HEK293 (cell line): ENCODE data around the gene RPUSD2.
A peak's percentile ranks its signal among the peaks of the same experiment; 100 is the strongest.

Experiments
- CTCF ChIA-PET: fragments of 350-600 bp; formaldehyde crosslinking; extraction: SDS; loops from one replicate; lab custom pipeline; 2021; ENCODE audit warnings: antibody characterized with exemption; lab: Yijun Ruan, JAX
- POLR2A ChIA-PET: fragments of 300-600 bp; formaldehyde crosslinking; extraction: SDS; loops from one replicate; lab custom pipeline; 2020; ENCODE audit warnings: antibody characterized with exemption, inconsistent platforms; lab: Yijun Ruan, JAX
- H3K27ac ChIP-seq: fragments of 200-500 bp; sonication (Bioruptor generic); 2 replicates; pipeline ENCODE4 v1.5.1; 2014; ENCODE audit warnings: low read depth, low read length, control low read depth, inconsistent platforms; ENCODE audit errors: extremely low read depth
- H3K36me3 ChIP-seq, 2 experiments: fragments of 200-500 bp in 1 of 2; sonication (Bioruptor generic) in 1 of 2; 1 replicate in 1 of 2; 2 replicates in 1 of 2; pipeline ENCODE4 v1.5.1; 2014 to 2017; ENCODE audit warnings: inconsistent platforms in 2 of 2, low read length in 2 of 2; ENCODE audit not compliant: control insufficient read depth in 2 of 2, insufficient read depth in 1 of 2
- H3K4me1 ChIP-seq: fragments of 200-500 bp; sonication (Bioruptor generic); 2 replicates; pipeline ENCODE4 v1.5.1; 2014; ENCODE audit warnings: mild to moderate bottlenecking, low read length, inconsistent platforms; ENCODE audit not compliant: control insufficient read depth, insufficient read depth
- H3K4me3 ChIP-seq: 2 replicates; pipeline ENCODE4 v1.5.1; 2011; ENCODE audit warnings: low read depth, mild to moderate bottlenecking, control low read depth, low read length, moderate library complexity
- H3K9me3 ChIP-seq: fragments of 200-500 bp; sonication (Bioruptor generic); 2 replicates; pipeline ENCODE4 v1.5.1; 2014; ENCODE audit warnings: low read depth, low read length, inconsistent platforms; ENCODE audit not compliant: control insufficient read depth, insufficient read depth
- MYNN ChIP-seq: fragments of 450-650 bp; formaldehyde crosslinking; IDR thresholded peaks from 2 replicates; pipeline ENCODE4 v1.5.1; 2016; ENCODE audit warnings: missing biosample characterization, missing genetic modification characterization, borderline replicate concordance
- PRDM1 ChIP-seq: fragments of 450-650 bp; formaldehyde crosslinking; IDR thresholded peaks from 2 replicates; pipeline ENCODE4; 2016; ENCODE audit warnings: missing biosample characterization, missing genetic modification characterization
- YY1 ChIP-seq: fragments of 450-650 bp; formaldehyde crosslinking; IDR thresholded peaks from 2 replicates; pipeline ENCODE4 v1.5.1; 2018; ENCODE audit warnings: missing biosample characterization, missing genetic modification characterization
- ZBTB8A ChIP-seq: fragments of 450-650 bp; formaldehyde crosslinking; IDR thresholded peaks from 2 replicates; pipeline ENCODE4 v1.5.1; 2016; ENCODE audit warnings: missing biosample characterization, missing genetic modification characterization
- ZEB2 ChIP-seq: fragments of 450-650 bp; formaldehyde crosslinking; IDR thresholded peaks from 2 replicates; pipeline ENCODE4 v1.5.1; 2016; ENCODE audit warnings: missing biosample characterization, missing genetic modification characterization
- ZFHX2 ChIP-seq: fragments of 450-650 bp; formaldehyde crosslinking; conservative IDR thresholded peaks from 2 replicates; pipeline ENCODE4 v1.5.1; 2016; ENCODE audit warnings: missing biosample characterization, missing genetic modification characterization
- ZNF10 ChIP-seq: fragments of 450-650 bp; formaldehyde crosslinking; IDR thresholded peaks from 2 replicates; pipeline ENCODE4 v1.5.1; 2017; ENCODE audit warnings: missing biosample characterization, missing genetic modification characterization
- ZNF148 ChIP-seq: fragments of 450-650 bp; formaldehyde crosslinking; IDR thresholded peaks from 2 replicates; pipeline ENCODE4 v1.5.0; 2017; ENCODE audit warnings: missing biosample characterization, missing genetic modification characterization, borderline replicate concordance
- ZNF157 ChIP-seq: fragments of 450-650 bp; formaldehyde crosslinking; IDR thresholded peaks from 2 replicates; pipeline ENCODE4 v1.5.1; 2016; ENCODE audit warnings: missing biosample characterization, missing genetic modification characterization
- ZNF202 ChIP-seq: fragments of 450-650 bp; formaldehyde crosslinking; IDR thresholded peaks from 2 replicates; pipeline ENCODE4 v1.5.1; 2016; ENCODE audit warnings: missing biosample characterization, missing genetic modification characterization, borderline replicate concordance
- ZNF211 ChIP-seq: fragments of 450-650 bp; formaldehyde crosslinking; IDR thresholded peaks from 2 replicates; pipeline ENCODE4 v1.5.1; 2016; ENCODE audit warnings: low read depth, missing biosample characterization, missing genetic modification characterization
- ZNF324 ChIP-seq: fragments of 450-650 bp; formaldehyde crosslinking; IDR thresholded peaks from 2 replicates; pipeline ENCODE4 v1.5.1; 2016; ENCODE audit warnings: missing biosample characterization, missing genetic modification characterization
- ZNF398 ChIP-seq: fragments of 450-650 bp; formaldehyde crosslinking; IDR thresholded peaks from 2 replicates; pipeline ENCODE4 v1.5.1; 2017; ENCODE audit warnings: missing biosample characterization, missing genetic modification characterization
- ZNF624 ChIP-seq: fragments of 450-650 bp; formaldehyde crosslinking; IDR thresholded peaks from 2 replicates; pipeline ENCODE4 v1.5.1; 2017; ENCODE audit warnings: missing biosample characterization, missing genetic modification characterization
- ZNF692 ChIP-seq: fragments of 450-650 bp; formaldehyde crosslinking; IDR thresholded peaks from 2 replicates; pipeline ENCODE4 v1.5.1; 2016; ENCODE audit warnings: missing biosample characterization, missing genetic modification characterization
- ZSCAN4 ChIP-seq: fragments of 450-650 bp; formaldehyde crosslinking; IDR thresholded peaks from 2 replicates; pipeline ENCODE4 v1.5.1; 2017; ENCODE audit warnings: missing biosample characterization, missing genetic modification characterization
- ZXDB ChIP-seq: fragments of 450-650 bp; formaldehyde crosslinking; IDR thresholded peaks from 2 replicates; pipeline ENCODE4 v1.5.1; 2016; ENCODE audit warnings: missing biosample characterization, missing genetic modification characterization
- TF ChIP-seq, protein P1 (sequence below): fragments of 450-650 bp; formaldehyde crosslinking; IDR thresholded peaks from 2 replicates; pipeline ENCODE4 v1.5.1; 2016; ENCODE audit warnings: missing biosample characterization, missing genetic modification characterization, borderline replicate concordance
- TF ChIP-seq, protein P2 (sequence below): fragments of 450-650 bp; formaldehyde crosslinking; optimal IDR thresholded peaks from 2 replicates; pipeline ENCODE3; 2016; ENCODE audit warnings: missing biosample characterization, mild to moderate bottlenecking, missing genetic modification characterization
- TF ChIP-seq, protein P3 (sequence below): fragments of 450-650 bp; IDR thresholded peaks from 2 replicates; pipeline ENCODE4 v1.5.1; 2018; ENCODE audit warnings: missing biosample characterization, missing genetic modification characterization
- TF ChIP-seq, protein P4 (sequence below): fragments of 450-650 bp; formaldehyde crosslinking; IDR thresholded peaks from 2 replicates; pipeline ENCODE4 v1.5.1; 2016; ENCODE audit warnings: missing biosample characterization, missing genetic modification characterization

The RPUSD2 gene

DNA sequence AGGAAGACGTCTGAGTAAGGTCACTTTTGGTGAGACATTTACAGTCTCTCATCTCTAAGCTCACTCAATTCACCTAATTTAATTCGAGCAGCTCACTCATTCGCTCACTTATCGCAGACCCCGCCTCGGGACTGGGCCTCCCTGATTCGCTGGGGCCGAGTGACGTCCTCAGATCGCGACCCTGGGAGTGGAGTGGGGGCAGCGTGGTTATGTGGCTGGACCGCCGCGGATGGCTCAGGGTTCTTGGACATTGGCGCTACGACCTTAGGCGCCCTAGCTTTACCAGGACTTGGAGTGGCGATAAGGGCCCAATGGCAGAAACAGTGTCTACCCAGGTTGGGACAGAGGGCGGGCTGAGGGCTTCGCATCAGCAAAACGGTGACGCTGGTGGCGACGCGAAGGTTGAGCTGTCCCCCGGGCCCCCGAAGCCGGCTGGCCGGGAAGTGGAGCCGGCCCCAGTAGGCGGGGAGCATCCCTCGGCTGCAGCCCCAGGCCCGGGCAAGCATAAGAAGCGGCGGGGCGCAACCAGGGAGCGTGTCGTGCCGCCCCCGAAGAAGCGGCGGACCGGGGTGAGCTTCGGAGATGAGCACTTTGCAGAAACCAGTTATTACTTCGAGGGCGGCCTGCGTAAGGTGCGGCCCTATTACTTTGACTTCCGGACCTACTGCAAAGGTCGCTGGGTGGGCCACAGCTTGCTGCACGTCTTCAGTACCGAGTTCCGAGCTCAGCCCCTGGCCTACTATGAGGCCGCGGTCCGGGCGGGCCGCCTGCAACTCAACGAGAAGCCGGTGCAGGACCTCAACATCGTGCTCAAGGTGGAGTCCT is at the start of gene RPUSD2 (continued):
- peak; percentile 36; the same call in 1 of the 2 replicates for TF ChIP-seq ZBTB8A
- TF ChIP-seq, protein P1, sequence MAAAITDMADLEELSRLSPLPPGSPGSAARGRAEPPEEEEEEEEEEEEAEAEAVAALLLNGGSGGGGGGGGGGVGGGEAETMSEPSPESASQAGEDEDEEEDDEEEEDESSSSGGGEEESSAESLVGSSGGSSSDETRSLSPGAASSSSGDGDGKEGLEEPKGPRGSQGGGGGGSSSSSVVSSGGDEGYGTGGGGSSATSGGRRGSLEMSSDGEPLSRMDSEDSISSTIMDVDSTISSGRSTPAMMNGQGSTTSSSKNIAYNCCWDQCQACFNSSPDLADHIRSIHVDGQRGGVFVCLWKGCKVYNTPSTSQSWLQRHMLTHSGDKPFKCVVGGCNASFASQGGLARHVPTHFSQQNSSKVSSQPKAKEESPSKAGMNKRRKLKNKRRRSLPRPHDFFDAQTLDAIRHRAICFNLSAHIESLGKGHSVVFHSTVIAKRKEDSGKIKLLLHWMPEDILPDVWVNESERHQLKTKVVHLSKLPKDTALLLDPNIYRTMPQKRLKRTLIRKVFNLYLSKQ, result no peak
- peak; percentile 22; the same call in 1 of the 2 replicates for TF ChIP-seq ZEB2 (tag by site-specific recombination)
- TF ChIP-seq ZNF10 (tag by site-specific recombination), result no peak
- TF ChIP-seq ZXDB, result peak; percentile 78
- TF ChIP-seq ZNF211 (tag by site-specific recombination), result no peak
- TF ChIP-seq, protein P2, sequence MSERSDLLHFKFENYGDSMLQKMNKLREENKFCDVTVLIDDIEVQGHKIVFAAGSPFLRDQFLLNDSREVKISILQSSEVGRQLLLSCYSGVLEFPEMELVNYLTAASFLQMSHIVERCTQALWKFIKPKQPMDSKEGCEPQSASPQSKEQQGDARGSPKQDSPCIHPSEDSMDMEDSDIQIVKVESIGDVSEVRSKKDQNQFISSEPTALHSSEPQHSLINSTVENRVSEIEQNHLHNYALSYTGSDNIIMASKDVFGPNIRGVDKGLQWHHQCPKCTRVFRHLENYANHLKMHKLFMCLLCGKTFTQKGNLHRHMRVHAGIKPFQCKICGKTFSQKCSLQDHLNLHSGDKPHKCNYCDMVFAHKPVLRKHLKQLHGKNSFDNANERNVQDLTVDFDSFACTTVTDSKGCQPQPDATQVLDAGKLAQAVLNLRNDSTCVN (tag by site-specific recombination), result no peak
- TF ChIP-seq, protein P3, sequence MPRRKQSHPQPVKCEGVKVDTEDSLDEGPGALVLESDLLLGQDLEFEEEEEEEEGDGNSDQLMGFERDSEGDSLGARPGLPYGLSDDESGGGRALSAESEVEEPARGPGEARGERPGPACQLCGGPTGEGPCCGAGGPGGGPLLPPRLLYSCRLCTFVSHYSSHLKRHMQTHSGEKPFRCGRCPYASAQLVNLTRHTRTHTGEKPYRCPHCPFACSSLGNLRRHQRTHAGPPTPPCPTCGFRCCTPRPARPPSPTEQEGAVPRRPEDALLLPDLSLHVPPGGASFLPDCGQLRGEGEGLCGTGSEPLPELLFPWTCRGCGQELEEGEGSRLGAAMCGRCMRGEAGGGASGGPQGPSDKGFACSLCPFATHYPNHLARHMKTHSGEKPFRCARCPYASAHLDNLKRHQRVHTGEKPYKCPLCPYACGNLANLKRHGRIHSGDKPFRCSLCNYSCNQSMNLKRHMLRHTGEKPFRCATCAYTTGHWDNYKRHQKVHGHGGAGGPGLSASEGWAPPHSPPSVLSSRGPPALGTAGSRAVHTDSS, result no peak
- TF ChIP-seq ZNF157 (tag by site-specific recombination), result no peak
- TF ChIP-seq YY1 (tag by site-specific recombination), result no peak
- no peak for TF ChIP-seq ZNF692 (tag by site-specific recombination)
- TF ChIP-seq ZNF324, result peak; percentile 69; the same call in 1 of the 2 replicates
- TF ChIP-seq ZNF202 (tag by site-specific recombination), result no peak
- TF ChIP-seq ZFHX2 (tag by site-specific recombination), result no peak
- TF ChIP-seq ZNF148 (tag by site-specific recombination), result no peak
- no peak for TF ChIP-seq ZNF624 (tag by site-specific recombination)
- TF ChIP-seq ZSCAN4 (tag by site-specific recombination), result no peak

DNA sequence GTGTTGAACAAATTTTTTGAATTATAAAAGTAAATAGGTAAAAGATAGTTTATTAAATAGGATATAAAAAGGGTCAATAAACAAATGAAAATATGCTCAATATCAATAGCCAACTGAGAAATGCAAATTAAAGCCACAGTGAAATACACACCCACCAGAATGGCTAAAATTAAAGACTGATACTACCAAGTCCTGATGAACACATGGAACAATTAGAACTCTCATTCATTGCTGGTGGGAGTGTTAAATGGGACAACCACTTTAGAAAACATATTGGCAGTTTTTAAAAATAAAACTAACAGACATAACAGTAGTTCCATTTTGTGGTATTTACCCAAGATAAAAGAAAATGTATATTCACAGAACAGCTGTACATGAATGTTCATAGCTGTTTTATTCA is 45.5 kb upstream of the RPUSD2 start:
- no peak for TF ChIP-seq ZNF398 (tag by site-specific recombination)
- no peak for TF ChIP-seq PRDM1 (tag by site-specific recombination)
- TF ChIP-seq MYNN (tag by site-specific recombination), result no peak
- TF ChIP-seq, protein P4, sequence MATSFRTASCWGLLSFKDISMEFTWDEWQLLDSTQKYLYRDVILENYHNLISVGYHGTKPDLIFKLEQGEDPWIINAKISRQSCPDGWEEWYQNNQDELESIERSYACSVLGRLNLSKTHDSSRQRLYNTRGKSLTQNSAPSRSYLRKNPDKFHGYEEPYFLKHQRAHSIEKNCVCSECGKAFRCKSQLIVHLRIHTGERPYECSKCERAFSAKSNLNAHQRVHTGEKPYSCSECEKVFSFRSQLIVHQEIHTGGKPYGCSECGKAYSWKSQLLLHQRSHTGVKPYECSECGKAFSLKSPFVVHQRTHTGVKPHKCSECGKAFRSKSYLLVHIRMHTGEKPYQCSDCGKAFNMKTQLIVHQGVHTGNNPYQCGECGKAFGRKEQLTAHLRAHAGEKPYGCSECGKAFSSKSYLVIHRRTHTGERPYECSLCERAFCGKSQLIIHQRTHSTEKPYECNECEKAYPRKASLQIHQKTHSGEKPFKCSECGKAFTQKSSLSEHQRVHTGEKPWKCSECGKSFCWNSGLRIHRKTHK (tag by site-specific recombination), result no peak

More for the DNA sequence above, 45.5 kb upstream of the RPUSD2 start:
- ChIA-PET CTCF (no interaction called here), POLR2A (no interaction called here)
- Histone ChIP-seq H3K9me3 (no peaks in the 10 kb centered on the region), H3K27ac (no peak overlapping the region), H3K4me3 (no peak overlapping the region), H3K4me1 (no peaks in the 10 kb centered on the region), H3K36me3 (no peaks in the 10 kb centered on the region)
